Prostate gland (tissue), 2 donors: ENCODE measurements around the gene KCNIP2.

ENCODE experiments used
- CTCF ChIP-seq, 4 experiments: fragments of 200-600 bp in 2 of 4; fragments of 450-650 bp in 2 of 4; sonication (generic) in 2 of 4; IDR thresholded peaks; 1 replicate in 3 of 4; 2 replicates in 1 of 4; pipeline ENCODE4 v1.5.1; 2016 to 2019; ENCODE audit warnings: antibody characterized with exemption in 4 of 4, mild to moderate bottlenecking in 2 of 4, moderate library complexity in 2 of 4
- POLR2AphosphoS5 ChIP-seq: sonication (generic); formaldehyde crosslinking; IDR thresholded peaks from one replicate; pipeline ENCODE4 v1.6.1; 2017; ENCODE audit warnings: antibody characterized with exemption

GRCh38 chr10:101887775-101888174 is 44.2 kb upstream of the KCNIP2 start:
- no peak for TF ChIP-seq CTCF (IDR thresholded peaks at IDR 0.05)
- no peak for TF ChIP-seq POLR2AphosphoS5
